Peyer's patch (tissue), 4 donors: Measurements from ENCODE around the gene STRA6. TPM values are rescaled to one million over a fixed set of nuclear protein-coding genes. Genes with fewer than 3 reads are reported as not detected.
A peak's percentile ranks its signal among the peaks of the same experiment; 100 is the strongest.

Experiments
- DNase-seq, 3 donors: peaks; one replicate each; pipeline ENCODE4 v3.0.0-alpha.2; 2017 to 2019
- H3K27ac ChIP-seq, 4 donors: fragments of 200-600 bp; sonication (generic); one replicate each; pipeline ENCODE4 v1.5.1; 2016 to 2019
- H3K27me3 ChIP-seq, 2 donors: fragments of 200-600 bp; sonication (generic); one replicate each; pipeline ENCODE4 v1.5.1; 2019
- H3K36me3 ChIP-seq, 3 donors: fragments of 200-600 bp; sonication (generic); one replicate each; pipeline ENCODE4 v1.5.1; 2016 to 2019
- H3K4me1 ChIP-seq, 4 donors: fragments of 200-600 bp; sonication (generic); one replicate each; pipeline ENCODE4 v1.5.1; 2016 to 2019
- H3K4me3 ChIP-seq, 4 donors: fragments of 200-600 bp; sonication (generic); 1 replicate in 3 of 4; 2 replicates in 1 of 4; pipeline ENCODE4 v1.5.1; 2016 to 2019; ENCODE audit warnings: mild to moderate bottlenecking in 1 of 4
- H3K9me3 ChIP-seq, 4 donors: fragments of 200-600 bp; sonication (generic); one replicate each; pipeline ENCODE4 v1.5.1; 2016 to 2019; ENCODE audit warnings: mild to moderate bottlenecking in 1 of 4
- POLR2A ChIP-seq, 2 donors: fragments of 450-650 bp; IDR thresholded peaks; one replicate each; pipeline ENCODE4 v1.5.1; 2017; ENCODE audit warnings: antibody characterized with exemption in 2 of 2, mild to moderate bottlenecking in 2 of 2, moderate library complexity in 2 of 2
- total RNA-seq, 4 donors: library from RNA; depleted of rRNA; stranded (reverse); fragments of >200 nt; gene quantifications; one replicate each; pipeline ENCODE4 v1.1.0, GENCODE V29; 2016
- TF ChIP-seq, protein P1 (sequence below), 6 experiments: fragments of 450-650 bp in 4 of 6; fragments of 200-600 bp in 2 of 6; sonication (generic) in 1 of 6; IDR thresholded peaks; one replicate each; pipeline ENCODE4 v1.5.1; 2017 to 2019; ENCODE audit warnings: antibody characterized with exemption in 6 of 6, mild to moderate bottlenecking in 3 of 6, moderate library complexity in 1 of 6

Gene STRA6
- total RNA-seq, 4 donors from 2014 or later = 0.83 TPM; not detected in 3

DNA sequence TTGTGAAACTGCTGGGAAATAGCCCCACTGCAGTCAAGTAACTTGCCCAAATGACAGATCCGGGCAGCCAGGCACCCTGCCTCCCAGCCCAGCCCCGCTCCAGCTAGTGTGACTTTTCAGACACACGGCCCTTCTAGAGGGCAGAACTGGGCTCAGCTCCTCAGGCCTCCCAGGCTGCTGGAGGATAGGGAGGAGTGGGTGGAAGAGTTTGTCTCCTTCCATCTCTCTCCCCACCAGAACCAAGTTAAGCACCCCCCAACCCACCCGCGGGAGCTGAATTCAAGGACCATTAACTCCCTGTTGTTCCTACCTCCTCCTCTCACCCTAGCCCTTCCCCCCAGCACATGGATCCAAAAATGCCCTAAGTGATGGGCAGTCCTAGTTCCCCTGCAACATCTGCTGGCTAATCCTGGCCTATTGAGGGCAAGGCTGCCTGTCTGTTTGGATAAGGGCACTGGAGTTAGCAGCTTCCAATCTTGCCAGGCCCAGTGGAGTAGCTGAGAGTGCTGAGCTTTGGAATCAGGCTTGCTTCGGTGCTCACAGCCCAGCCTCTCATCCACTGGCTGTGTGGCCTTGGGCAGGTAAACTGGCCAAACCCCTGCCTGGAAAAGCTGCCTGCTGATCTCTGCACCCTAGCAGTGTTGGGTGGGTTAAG lies 36.6 kb upstream of the STRA6 start:
- H3K36me3 ChIP-seq = no peaks in the 10 kb centered on the region

GRCh38 chr15:74235962-74236361 lies 33.4 kb upstream of the STRA6 start, which contains the start of gene CCDC33:
Gene CCDC33 (plus strand): TSS chr15:74236326. CDS start chr15:74236720, 394 bp downstream.
- H3K4me1 ChIP-seq = peaks cover 0 to 12% (median 0%) of the 10 kb centered on the region in 4 donors
- H3K27me3 ChIP-seq = no peaks in the 10 kb centered on the region
- no peaks in the 10 kb centered on the region for H3K9me3 ChIP-seq
- TF ChIP-seq POLR2A (IDR thresholded peaks at IDR 0.05) = no peak
- TF ChIP-seq, protein P1, sequence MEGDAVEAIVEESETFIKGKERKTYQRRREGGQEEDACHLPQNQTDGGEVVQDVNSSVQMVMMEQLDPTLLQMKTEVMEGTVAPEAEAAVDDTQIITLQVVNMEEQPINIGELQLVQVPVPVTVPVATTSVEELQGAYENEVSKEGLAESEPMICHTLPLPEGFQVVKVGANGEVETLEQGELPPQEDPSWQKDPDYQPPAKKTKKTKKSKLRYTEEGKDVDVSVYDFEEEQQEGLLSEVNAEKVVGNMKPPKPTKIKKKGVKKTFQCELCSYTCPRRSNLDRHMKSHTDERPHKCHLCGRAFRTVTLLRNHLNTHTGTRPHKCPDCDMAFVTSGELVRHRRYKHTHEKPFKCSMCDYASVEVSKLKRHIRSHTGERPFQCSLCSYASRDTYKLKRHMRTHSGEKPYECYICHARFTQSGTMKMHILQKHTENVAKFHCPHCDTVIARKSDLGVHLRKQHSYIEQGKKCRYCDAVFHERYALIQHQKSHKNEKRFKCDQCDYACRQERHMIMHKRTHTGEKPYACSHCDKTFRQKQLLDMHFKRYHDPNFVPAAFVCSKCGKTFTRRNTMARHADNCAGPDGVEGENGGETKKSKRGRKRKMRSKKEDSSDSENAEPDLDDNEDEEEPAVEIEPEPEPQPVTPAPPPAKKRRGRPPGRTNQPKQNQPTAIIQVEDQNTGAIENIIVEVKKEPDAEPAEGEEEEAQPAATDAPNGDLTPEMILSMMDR (IDR thresholded peaks at IDR 0.05) = no peak
- H3K4me3 ChIP-seq = no peak within 1 kb of the TSS
- H3K36me3 ChIP-seq = no peaks in the 10 kb centered on the region
- DNase-seq = peak; percentile 20 to 77 (median 61)
- H3K27ac ChIP-seq = peak within 1 kb of the TSS in 1 of 4 donors; percentile 61

More for the DNA sequence above, 36.6 kb upstream of the STRA6 start:
- Histone ChIP-seq H3K4me1 (peaks cover 0 to 12% (median 0%) of the 10 kb centered on the region in 4 donors), H3K27me3 (no peaks in the 10 kb centered on the region), H3K27ac (peak overlapping the region in 1 of 4 donors; percentile 9), H3K9me3 (no peaks in the 10 kb centered on the region), H3K4me3 (no peak overlapping the region)
- TF ChIP-seq, protein P1 (IDR thresholded peaks at IDR 0.05) = no peak
- TF ChIP-seq POLR2A (IDR thresholded peaks at IDR 0.05) = no peak
- DNase-seq = no peak

DNA sequence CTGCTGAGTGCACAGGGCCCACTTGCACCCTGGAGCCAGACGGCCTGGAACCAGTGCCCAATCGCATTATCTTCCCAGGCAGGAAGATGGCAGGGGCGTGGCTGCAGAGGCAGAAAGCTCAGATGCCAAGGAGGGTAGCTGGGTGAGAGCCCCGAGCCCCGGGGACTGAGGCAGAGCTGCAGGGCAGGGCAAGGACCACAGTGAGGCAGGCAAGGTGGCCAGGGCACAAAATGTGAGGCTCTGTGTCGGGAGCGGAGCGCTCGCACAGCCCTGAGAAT lies 31.9 kb upstream of the STRA6 start:
- no peaks in the 10 kb centered on the region for H3K9me3 ChIP-seq
- H3K4me3 ChIP-seq = no peak overlapping the region
- no peak for TF ChIP-seq POLR2A (IDR thresholded peaks at IDR 0.05)
- TF ChIP-seq, protein P1 (IDR thresholded peaks at IDR 0.05) = no peak
- no peak overlapping the region for H3K27ac ChIP-seq
- no peaks in the 10 kb centered on the region for H3K27me3 ChIP-seq
- no peaks in the 10 kb centered on the region for H3K36me3 ChIP-seq
- peaks cover 0 to 2% (median 0%) of the 10 kb centered on the region in 4 donors for H3K4me1 ChIP-seq
- no peak for DNase-seq

- no peak overlapping the region for H3K4me3 ChIP-seq
- TF ChIP-seq, protein P1 (IDR thresholded peaks at IDR 0.05) = no peak
- no peak for TF ChIP-seq POLR2A (IDR thresholded peaks at IDR 0.05)
- no peaks in the 10 kb centered on the region for H3K9me3 ChIP-seq
- no peak overlapping the region for H3K27ac ChIP-seq
- no peaks in the 10 kb centered on the region for H3K27me3 ChIP-seq
- H3K4me1 ChIP-seq = no peaks in the 10 kb centered on the region
- no peaks in the 10 kb centered on the region for H3K36me3 ChIP-seq
- DNase-seq = no peak
Observed at GRCh38 chr15:74233851-74234597, 31.4 kb upstream of the STRA6 start.

GRCh38 chr15:74233373-74233772 lies 30.8 kb upstream of the STRA6 start:
- H3K9me3 ChIP-seq = no peaks in the 10 kb centered on the region
- no peak overlapping the region for H3K4me3 ChIP-seq
- no peak overlapping the region for H3K27ac ChIP-seq
- no peaks in the 10 kb centered on the region for H3K36me3 ChIP-seq
- TF ChIP-seq, protein P1 (IDR thresholded peaks at IDR 0.05) = no peak
- no peak for TF ChIP-seq POLR2A (IDR thresholded peaks at IDR 0.05)
- H3K4me1 ChIP-seq = peaks cover 0 to 6% (median 0%) of the 10 kb centered on the region in 4 donors
- H3K27me3 ChIP-seq = no peaks in the 10 kb centered on the region
- no peak for DNase-seq
